Pons (tissue), 1 donor: ENCODE measurements around the gene FAM120A.

ENCODE experiments used
- DNase-seq: peaks from one replicate; pipeline ENCODE4 v3.0.0-alpha.2; 2016; ENCODE audit warnings: low spot score

Gene FAM120A

GRCh38 chr9:93451849-93452709 is 594 bp downstream of the FAM120A start:
- DNase-seq: no peak

- DNase-seq: no peak
Observed at GRCh38 chr9:93452710-93453046, 1.2 kb downstream of the FAM120A start.

DNA sequence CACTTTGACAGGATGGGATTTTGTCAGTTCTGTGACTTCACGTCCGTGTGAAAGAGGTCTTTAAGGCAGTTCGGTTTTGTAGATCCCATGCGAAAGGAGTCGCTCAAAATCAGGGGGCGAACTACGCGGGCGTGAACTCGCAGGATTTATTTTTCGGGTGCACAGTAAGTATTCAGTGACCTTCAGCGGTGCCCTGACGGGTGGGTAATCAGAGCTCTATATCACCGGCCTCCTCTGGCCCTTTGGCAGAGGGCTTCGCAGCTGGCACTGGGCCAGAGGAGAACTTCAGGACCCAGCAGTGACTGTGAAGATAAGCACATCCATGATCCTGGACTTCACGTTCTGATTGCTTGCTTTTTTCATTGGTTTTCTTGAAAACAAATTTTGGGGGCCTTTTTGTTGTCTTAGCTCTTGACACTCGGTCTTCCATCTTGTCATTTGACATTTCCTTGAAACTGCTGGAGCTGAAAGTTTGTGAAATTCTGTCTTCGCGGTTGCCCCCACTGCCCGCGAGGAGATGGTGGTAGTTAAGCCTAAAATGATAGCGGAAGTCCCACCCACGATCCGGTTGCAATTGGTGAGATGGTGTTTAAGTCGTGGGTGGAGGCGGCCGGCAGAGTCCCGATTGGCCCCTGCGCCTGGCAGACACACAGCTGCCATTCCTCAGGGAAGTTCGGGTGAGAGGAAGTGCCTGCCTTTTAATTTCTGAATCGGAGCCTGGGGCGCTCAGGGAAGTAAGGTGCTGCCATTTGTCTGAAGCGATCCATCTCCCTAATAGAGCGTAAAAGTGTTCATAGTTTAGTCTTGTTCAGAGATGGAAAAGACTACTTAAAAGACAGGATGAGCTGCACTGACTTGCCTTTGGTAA is 1.8 kb downstream of the FAM120A start, which contains the start of gene FAM120AOS:
TSS of gene FAM120AOS (minus strand) at position 535 of the 868 bp plus-strand sequence. CDS start 872 bp downstream, outside the sequence.
- peak; percentile 98 for DNase-seq

DNA sequence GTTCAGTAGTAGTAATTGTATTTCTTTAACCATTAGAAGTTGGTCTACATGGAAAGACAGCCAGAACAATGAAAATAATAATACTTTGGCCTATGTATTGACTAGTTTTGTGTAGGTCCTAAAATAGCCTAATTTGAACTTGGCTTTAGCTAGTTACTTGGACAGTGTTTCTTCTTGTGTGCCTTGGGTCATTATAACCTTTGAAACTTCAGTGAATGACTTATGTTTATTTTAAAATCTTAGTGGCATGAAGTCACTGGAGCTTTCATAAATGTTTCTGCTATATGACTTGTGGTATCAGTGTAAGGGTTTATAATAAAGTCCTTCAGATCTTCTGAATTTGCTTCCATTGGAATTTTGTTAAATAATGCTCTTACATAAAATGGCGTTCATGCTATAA is 4.5 kb downstream of the FAM120A start:
- no peak for DNase-seq

- no peak for DNase-seq
Observed at GRCh38 chr9:93456504-93456903, 5.0 kb downstream of the FAM120A start.

DNA sequence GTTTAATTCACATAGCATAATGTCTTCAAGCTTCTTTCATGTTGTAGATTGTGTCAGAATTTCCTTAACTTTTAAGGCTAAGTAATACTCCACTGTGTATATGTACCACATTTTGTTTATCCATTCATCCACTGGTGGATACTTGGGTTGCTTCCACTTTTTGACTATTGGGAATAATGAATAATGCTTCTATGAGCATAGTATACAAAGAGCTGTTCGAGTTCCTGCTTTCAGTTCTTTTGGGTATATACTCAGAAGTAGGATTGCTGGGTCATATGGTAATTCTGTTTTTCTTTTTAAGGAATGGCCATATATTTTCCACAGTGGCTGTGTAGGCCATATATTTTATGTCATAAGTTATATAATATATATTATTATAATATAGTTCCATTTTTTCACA is 5.5 kb downstream of the FAM120A start:
- DNase-seq: no peak

GRCh38 chr9:93458712-93459111 is 7.2 kb downstream of the FAM120A start:
- no peak for DNase-seq

GRCh38 chr9:93459432-93459847 is 8.0 kb downstream of the FAM120A start:
- no peak for DNase-seq

DNA sequence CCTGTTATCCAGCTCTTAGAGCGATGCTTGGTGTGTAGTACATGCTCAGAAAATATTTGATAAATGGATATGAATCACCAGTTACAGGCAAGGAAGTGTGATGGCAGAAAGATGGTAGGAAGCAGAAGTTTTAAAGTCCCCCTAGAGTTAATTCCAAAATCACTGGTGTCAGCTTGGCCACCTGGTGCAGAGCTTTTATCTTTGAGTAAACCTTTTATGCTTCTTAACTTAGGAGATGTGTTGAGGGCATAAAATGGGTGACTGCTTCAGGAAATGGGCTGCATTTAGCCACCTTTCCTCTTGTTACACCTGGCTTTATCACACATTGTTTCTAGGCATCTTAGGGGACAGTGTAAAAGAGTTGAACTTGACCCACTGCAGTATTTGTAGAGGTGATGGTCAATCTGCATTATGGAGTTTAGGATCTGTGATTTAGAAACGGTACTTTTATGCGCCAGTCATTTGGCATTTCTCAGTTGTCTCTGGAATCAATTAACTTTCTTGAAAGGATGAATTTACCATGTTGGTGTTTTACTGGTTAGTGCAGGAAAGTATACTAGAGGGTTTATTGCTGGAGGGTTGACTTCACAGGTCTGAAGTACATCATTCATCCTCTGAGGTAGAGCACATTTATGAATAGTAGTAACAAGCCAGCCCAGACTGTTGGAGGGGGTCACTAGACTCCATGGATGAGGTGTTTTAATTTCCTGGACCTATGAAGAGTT is 9.4 kb downstream of the FAM120A start:
- no peak for DNase-seq

GRCh38 chr9:93461414-93461743 is 9.9 kb downstream of the FAM120A start:
- DNase-seq: no peak

- DNase-seq: no peak
Observed at GRCh38 chr9:93461821-93462220, 10.3 kb downstream of the FAM120A start.

GRCh38 chr9:93463638-93464248 is 12.3 kb downstream of the FAM120A start:
- DNase-seq: no peak

- DNase-seq: peak; percentile 31
Observed at GRCh38 chr9:93464395-93464794, 12.9 kb downstream of the FAM120A start.

- DNase-seq: no peak
Observed at GRCh38 chr9:93464876-93465275, 13.4 kb downstream of the FAM120A start.

GRCh38 chr9:93465855-93466254 is 14.4 kb downstream of the FAM120A start:
- no peak for DNase-seq

GRCh38 chr9:93466416-93467061 is 15.1 kb downstream of the FAM120A start:
- no peak for DNase-seq

DNA sequence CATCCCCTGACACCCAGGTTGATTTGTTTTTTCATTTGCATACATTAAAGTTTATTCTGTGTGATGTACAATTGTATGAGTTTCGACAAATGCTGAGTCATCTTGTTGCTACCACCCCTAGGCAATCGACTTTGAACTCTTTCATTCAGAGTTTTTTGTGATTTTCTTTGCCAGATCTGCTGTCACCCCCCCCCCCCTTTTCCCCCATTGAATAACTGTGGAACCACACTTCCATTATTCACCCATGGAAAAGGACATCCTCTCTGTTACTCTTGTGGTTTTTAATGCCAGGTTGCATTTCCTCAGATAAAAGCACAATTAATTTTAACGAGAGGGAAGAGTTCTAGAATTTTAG is 15.6 kb downstream of the FAM120A start:
- no peak for DNase-seq

DNA sequence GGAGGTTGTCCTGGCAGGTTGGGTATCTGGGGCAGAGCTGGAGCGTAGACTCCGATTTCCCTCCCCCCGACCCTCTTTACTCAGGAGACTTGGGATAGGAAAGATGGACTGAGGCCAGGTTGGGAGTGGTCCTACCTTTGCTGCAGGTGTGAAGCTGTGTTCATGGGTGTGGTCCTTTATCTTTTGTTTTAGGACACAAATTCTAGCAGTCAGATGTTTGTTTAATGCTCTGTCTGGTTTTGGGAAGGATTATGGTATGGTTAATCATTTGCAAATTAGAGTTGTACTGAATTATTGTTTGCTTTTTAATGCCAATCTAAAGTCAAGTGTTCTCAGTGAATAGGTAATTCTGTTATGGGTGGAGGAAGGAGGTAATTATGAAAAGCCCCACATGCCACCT is 16.0 kb downstream of the FAM120A start:
- DNase-seq: no peak

DNA sequence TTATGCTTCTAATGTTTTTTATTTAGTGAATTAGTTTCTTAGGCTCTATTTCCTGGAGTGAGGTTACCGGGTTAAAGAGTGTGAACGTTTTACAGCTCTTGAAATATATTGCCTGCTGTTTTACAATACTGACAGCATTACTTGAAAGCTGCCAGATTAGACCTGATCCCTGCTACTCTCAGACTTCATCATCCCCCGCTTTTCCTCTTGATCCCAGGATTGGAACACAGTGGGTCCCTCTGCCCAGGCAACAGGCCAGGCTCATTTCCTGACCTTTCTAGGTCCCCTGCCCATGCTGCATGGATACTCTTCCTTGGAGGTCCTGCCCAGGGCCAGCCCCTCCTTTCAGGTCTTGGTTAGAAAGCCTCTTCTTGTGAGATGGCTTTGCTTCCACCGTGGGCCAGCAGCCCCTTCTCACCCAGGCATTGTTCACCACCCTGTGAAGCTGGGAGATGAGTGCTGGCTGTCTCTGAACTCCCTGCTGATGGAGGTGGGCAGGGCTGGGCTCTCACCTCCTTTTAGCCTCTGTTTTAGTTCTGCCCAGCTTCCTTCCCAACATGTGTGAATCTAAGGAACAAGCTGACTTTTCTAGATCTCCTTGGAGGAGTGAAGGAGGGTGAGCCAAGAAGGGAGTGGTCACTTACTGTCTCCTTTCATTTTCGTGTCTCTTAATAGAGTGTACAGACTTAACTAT is 17.4 kb downstream of the FAM120A start:
- peak; percentile 31 for DNase-seq

GRCh38 chr9:93470391-93470790 is 18.9 kb downstream of the FAM120A start:
- no peak for DNase-seq

DNA sequence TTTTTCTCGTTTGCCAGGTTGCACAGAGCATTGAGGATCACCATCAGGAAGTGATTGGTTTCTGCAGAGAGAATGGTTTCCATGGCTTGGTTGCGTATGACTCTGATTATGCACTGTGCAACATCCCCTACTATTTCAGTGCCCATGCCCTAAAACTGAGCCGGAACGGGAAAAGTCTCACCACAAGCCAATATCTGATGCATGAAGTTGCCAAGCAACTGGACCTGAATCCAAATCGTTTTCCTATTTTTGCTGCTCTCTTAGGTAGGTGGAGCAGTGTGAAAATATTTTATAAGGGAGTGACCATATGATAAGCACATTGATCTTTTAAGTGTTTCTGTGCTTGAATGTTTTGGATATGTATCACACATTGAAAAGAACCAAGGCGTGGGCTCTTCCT is 19.6 kb downstream of the FAM120A start:
- no peak for DNase-seq
